Neural progenitor cell (in vitro differentiated cells): ENCODE data around the gene KDF1. TPM values are rescaled to one million over a fixed set of nuclear protein-coding genes. Genes with fewer than 3 reads are reported as not detected.

ENCODE experiments used
- DNase-seq: peaks from one replicate; pipeline ENCODE4 v3.0.0-alpha.2; 2016; ENCODE audit warnings: low spot score
- H2AFZ ChIP-seq: fragments of 200-600 bp; sonication (generic); replicated peaks from 2 replicates; pipeline ENCODE4 v1.6.1; 2016; ENCODE audit warnings: antibody characterized with exemption
- H3F3A ChIP-seq: fragments of 200-600 bp; sonication (generic); 2 replicates; pipeline ENCODE4 v1.6.1; 2016; ENCODE audit warnings: antibody characterized with exemption, low read depth
- H3K27ac ChIP-seq: fragments of 200-600 bp; sonication (generic); 2 replicates; pipeline ENCODE4 v1.5.1; 2016; ENCODE audit warnings: mild to moderate bottlenecking
- H3K27me3 ChIP-seq: fragments of 200-600 bp; sonication (generic); 2 replicates; pipeline ENCODE4 v1.6.1; 2016; ENCODE audit warnings: mild to moderate bottlenecking, moderate library complexity
- H3K36me3 ChIP-seq: fragments of 200-600 bp; sonication (generic); 2 replicates; pipeline ENCODE4 v1.5.1; 2016
- H3K4me1 ChIP-seq: fragments of 200-600 bp; sonication (generic); 2 replicates; pipeline ENCODE4 v1.6.1; 2016; ENCODE audit warnings: mixed run types
- H3K4me2 ChIP-seq: fragments of 200-600 bp; sonication (generic); 2 replicates; pipeline ENCODE4 v1.6.1; 2016
- H3K4me3 ChIP-seq: fragments of 200-600 bp; sonication (generic); 2 replicates; pipeline ENCODE4 v1.5.1; 2016
- H3K79me2 ChIP-seq: fragments of 200-600 bp; sonication (generic); 2 replicates; pipeline ENCODE4 v1.6.1; 2016; ENCODE audit warnings: low read depth
- H3K9ac ChIP-seq: fragments of 200-600 bp; sonication (generic); 2 replicates; pipeline ENCODE4 v1.6.1; 2016
- H3K9me3 ChIP-seq: fragments of 200-600 bp; sonication (generic); 2 replicates; pipeline ENCODE4 v1.5.1; 2016; ENCODE audit warnings: low read depth
- H4K20me1 ChIP-seq: fragments of 200-600 bp; sonication (generic); 2 replicates; pipeline ENCODE4 v1.6.1; 2016; ENCODE audit warnings: low read depth
- H3K27ac Mint-ChIP-seq: 3 replicates; pipeline ENCODE4 v1.8.0; 2021; ENCODE audit warnings: mixed read lengths
- H3K27me3 Mint-ChIP-seq: 2 replicates; pipeline ENCODE4 v1.8.0; 2022; ENCODE audit warnings: low read depth, mild to moderate bottlenecking, inconsistent platforms, moderate library complexity, mixed read lengths; ENCODE audit not compliant: insufficient read depth
- H3K36me3 Mint-ChIP-seq: 3 replicates; pipeline ENCODE4 v1.8.0; 2021; ENCODE audit warnings: mixed read lengths
- H3K4me1 Mint-ChIP-seq: 3 replicates; pipeline ENCODE4 v1.8.0; 2021; ENCODE audit warnings: mixed read lengths
- H3K4me3 Mint-ChIP-seq: 3 replicates; pipeline ENCODE4 v1.8.0; 2021; ENCODE audit warnings: mild to moderate bottlenecking, moderate library complexity, mixed read lengths
- H3K9me3 Mint-ChIP-seq: 3 replicates; pipeline ENCODE4 v1.8.0; 2020; ENCODE audit warnings: mixed read lengths
- EZH2 ChIP-seq: fragments of 200-600 bp; sonication (generic); IDR thresholded peaks from 2 replicates; pipeline ENCODE4 v1.6.1; 2017; ENCODE audit warnings: antibody characterized with exemption, mild to moderate bottlenecking, moderate library complexity
- EZH2phosphoT487 ChIP-seq: fragments of 200-600 bp; sonication (generic); IDR thresholded peaks from 2 replicates; pipeline ENCODE4 v1.6.1; 2017; ENCODE audit warnings: antibody characterized with exemption
- total RNA-seq: library from RNA; depleted of rRNA; stranded (reverse); fragments of >200 nt; gene quantifications from 2 replicates; pipeline ENCODE4 v1.2.3, GENCODE V29; 2015; ENCODE audit warnings: low replicate concordance
- TF ChIP-seq, protein P1 (sequence below): fragments of 200-600 bp; sonication (generic); IDR thresholded peaks from 2 replicates; pipeline ENCODE4 v1.5.1; 2017; ENCODE audit warnings: antibody characterized with exemption, mild to moderate bottlenecking

KDF1 gene
- total RNA-seq, 1 donor from 2014 or later: not detected

DNA sequence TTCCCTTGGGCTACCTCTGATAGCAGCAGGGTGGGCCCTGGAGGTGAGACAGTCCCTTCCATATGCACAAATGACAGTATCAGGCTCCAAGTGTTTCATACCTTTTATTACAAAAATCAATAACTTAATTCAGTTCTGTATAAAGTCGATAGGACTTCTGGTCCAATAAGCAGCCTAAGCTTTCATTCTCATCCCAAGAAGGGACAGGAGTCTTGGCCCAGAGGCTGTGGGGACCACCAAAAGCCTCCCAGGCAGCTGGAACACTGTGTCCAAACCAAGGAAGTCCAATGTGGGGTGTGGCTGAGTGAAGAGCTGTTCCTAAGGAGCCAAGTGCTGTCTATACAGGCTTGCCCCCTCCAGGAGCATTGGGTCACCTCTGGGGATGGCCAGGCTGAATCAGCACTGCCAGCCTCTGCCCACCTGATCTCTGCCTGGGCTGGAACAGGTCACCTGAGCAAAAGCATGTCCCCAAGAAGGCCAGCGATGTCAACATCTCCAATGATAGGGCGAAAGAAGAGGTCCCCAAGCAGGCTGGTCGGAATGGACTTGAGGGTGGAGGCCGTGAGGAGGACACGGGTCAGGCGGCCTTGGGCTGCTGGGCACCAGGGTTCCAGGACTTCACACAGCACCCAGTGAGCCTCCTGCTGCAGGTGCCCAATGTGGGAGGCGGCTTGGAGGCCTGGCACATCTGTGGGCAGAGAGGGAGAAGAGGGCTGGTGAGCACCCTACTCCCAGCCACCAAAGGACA, 48.7 kb downstream of the KDF1 start:
- Histone ChIP-seq H2AFZ (no peak overlapping the region), H3K4me1 (no peaks in the 10 kb centered on the region), H3F3A (no peaks in the 10 kb centered on the region), H3K79me2 (no peaks in the 10 kb centered on the region), H3K9ac (no peak overlapping the region), H3K36me3 (no peaks in the 10 kb centered on the region), H3K27me3 (peaks cover 15% of the 10 kb centered on the region), H4K20me1 (no peaks in the 10 kb centered on the region), H3K4me3 (no peak overlapping the region), H3K27ac (no peak overlapping the region), H3K9me3 (no peaks in the 10 kb centered on the region), H3K4me2 (no peak overlapping the region)
- Mint-ChIP-seq H3K27ac (no peak overlapping the region), H3K27me3 (peaks cover 5% of the 10 kb centered on the region), H3K4me1 (no peaks in the 10 kb centered on the region), H3K4me3 (no peak overlapping the region), H3K36me3 (no peaks in the 10 kb centered on the region), H3K9me3 (no peaks in the 10 kb centered on the region)
- TF ChIP-seq, protein P1, sequence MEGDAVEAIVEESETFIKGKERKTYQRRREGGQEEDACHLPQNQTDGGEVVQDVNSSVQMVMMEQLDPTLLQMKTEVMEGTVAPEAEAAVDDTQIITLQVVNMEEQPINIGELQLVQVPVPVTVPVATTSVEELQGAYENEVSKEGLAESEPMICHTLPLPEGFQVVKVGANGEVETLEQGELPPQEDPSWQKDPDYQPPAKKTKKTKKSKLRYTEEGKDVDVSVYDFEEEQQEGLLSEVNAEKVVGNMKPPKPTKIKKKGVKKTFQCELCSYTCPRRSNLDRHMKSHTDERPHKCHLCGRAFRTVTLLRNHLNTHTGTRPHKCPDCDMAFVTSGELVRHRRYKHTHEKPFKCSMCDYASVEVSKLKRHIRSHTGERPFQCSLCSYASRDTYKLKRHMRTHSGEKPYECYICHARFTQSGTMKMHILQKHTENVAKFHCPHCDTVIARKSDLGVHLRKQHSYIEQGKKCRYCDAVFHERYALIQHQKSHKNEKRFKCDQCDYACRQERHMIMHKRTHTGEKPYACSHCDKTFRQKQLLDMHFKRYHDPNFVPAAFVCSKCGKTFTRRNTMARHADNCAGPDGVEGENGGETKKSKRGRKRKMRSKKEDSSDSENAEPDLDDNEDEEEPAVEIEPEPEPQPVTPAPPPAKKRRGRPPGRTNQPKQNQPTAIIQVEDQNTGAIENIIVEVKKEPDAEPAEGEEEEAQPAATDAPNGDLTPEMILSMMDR: no peak
- no peak for TF ChIP-seq EZH2phosphoT487
- no peak for TF ChIP-seq EZH2
- DNase-seq: no peak

DNA sequence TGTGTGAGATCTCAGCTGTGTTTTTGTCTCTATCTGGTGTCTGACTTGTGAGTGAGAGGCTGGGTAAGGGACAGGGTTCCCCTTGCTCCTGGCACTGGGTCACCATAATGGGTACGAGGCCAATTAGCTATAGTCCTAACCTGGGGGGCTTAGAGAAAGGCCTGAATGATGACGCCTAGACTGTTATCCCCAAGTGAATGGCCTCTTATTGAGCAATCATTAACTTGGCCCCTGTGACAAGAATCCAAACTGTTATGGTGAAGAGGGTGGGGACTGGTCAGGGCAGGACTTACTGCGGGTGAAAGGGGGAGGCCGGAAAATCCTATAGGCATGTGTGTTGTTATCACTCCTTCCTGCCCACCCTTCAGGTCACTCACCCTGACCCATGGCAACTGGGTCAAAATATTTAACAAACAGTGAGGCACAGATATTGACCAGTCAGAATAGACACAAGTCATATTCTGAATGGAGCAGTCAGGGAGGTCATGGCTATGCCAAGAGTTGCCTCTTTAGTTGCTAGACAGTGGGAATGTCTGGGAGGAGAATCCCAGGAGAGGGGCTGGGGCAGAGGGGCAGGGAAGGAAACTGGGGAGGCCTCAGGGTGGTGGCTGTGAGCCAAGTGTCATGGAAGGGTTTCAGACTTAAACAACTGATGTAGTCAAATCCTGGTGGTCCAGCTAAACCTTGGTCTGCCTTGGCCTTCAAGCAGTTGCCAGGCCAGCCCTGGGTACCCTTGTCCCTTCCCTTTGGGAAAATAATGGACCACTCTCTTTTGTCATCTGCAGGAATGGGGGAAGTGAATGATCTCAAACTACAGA, 49.7 kb downstream of the KDF1 start:
- H3K4me2 ChIP-seq: no peak overlapping the region
- DNase-seq: no peak
- TF ChIP-seq, protein P1: no peak
- no peak for TF ChIP-seq EZH2phosphoT487
- no peak for TF ChIP-seq EZH2
- H3K36me3 Mint-ChIP-seq: no peaks in the 10 kb centered on the region
- H3F3A ChIP-seq: no peaks in the 10 kb centered on the region
- peaks cover 5% of the 10 kb centered on the region for H3K27me3 Mint-ChIP-seq
- no peaks in the 10 kb centered on the region for H4K20me1 ChIP-seq
- no peaks in the 10 kb centered on the region for H3K9me3 Mint-ChIP-seq
- H3K27me3 ChIP-seq: peaks cover 8% of the 10 kb centered on the region
- no peaks in the 10 kb centered on the region for H3K4me1 Mint-ChIP-seq
- H3K9me3 ChIP-seq: no peaks in the 10 kb centered on the region
- no peaks in the 10 kb centered on the region for H3K36me3 ChIP-seq
- no peaks in the 10 kb centered on the region for H3K79me2 ChIP-seq
- H3K4me3 ChIP-seq: no peak overlapping the region
- H3K9ac ChIP-seq: no peak overlapping the region
- no peak overlapping the region for H3K27ac Mint-ChIP-seq
- H3K4me3 Mint-ChIP-seq: no peak overlapping the region
- H3K27ac ChIP-seq: no peak overlapping the region
- no peaks in the 10 kb centered on the region for H3K4me1 ChIP-seq
- H2AFZ ChIP-seq: no peak overlapping the region

DNA sequence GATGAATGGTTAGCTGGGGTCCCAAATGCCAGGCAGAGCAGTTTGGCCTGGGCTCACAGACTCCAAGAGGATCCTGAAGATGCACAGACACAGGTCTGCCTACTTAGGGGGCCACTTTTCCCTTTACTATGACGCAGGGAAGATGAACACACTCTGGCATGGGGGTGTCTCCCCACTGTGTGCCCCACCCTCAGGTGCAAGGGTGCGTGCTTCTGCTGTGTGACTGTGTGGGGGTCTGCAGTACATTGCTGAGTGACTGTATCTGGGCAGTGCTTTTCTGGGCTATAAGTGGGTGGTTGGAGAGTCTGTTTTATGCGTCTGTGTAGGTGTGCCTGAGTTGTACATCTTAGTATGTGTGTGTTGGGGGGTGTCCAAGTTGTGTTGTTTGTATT, 50.3 kb downstream of the KDF1 start:
- Mint-ChIP-seq H3K4me1 (no peaks in the 10 kb centered on the region), H3K27me3 (peaks cover 5% of the 10 kb centered on the region), H3K36me3 (no peaks in the 10 kb centered on the region), H3K9me3 (no peaks in the 10 kb centered on the region), H3K4me3 (no peak overlapping the region), H3K27ac (no peak overlapping the region)
- Histone ChIP-seq H3K9ac (no peak overlapping the region), H2AFZ (no peak overlapping the region), H4K20me1 (no peaks in the 10 kb centered on the region), H3K36me3 (no peaks in the 10 kb centered on the region), H3K27ac (no peak overlapping the region), H3K79me2 (no peaks in the 10 kb centered on the region), H3K27me3 (peaks cover 3% of the 10 kb centered on the region), H3K4me1 (no peaks in the 10 kb centered on the region), H3F3A (no peaks in the 10 kb centered on the region), H3K9me3 (no peaks in the 10 kb centered on the region), H3K4me3 (no peak overlapping the region), H3K4me2 (no peak overlapping the region)
- TF ChIP-seq EZH2phosphoT487: no peak
- TF ChIP-seq, protein P1: no peak
- TF ChIP-seq EZH2: no peak
- no peak for DNase-seq
